ENCODE data around the gene ATXN10.

Gene ATXN10

DNA sequence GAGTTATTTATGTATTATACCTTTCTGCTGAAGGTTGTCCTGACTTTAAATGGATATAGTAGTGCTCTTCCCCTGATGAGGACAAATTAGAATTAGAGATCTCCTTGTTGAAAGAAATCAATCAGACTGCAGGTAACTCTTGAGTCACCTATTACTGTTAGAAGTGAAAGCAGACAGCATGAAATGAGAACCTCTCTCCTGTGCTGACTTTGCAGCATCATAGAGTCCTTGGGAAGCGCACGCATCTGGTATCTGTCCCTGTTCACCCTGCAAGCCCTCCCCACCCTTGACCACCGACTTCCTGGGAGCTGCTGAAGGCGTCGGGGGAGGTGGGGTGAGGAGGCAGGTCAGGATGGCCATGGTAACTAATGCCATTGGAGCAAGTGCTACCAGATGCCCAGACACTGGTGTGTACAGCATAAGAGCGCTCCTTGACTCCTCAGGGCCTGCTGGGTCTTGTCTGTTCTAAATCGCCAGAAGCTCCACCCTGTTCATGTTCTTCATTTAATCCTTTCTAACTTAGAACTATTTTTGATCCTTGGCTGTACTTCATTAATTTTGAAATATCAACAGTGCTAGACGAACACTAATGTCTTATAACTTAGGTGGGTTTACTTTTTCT is 161.4 kb downstream of the ATXN10 start:
- Histone ChIP-seq H3K27ac (ENCODE audit: low read length) (no peak overlapping the region), H3K4me1 (ENCODE audit: low read length) (no peaks in the 10 kb centered on the region)
- TF ChIP-seq, protein P1, sequence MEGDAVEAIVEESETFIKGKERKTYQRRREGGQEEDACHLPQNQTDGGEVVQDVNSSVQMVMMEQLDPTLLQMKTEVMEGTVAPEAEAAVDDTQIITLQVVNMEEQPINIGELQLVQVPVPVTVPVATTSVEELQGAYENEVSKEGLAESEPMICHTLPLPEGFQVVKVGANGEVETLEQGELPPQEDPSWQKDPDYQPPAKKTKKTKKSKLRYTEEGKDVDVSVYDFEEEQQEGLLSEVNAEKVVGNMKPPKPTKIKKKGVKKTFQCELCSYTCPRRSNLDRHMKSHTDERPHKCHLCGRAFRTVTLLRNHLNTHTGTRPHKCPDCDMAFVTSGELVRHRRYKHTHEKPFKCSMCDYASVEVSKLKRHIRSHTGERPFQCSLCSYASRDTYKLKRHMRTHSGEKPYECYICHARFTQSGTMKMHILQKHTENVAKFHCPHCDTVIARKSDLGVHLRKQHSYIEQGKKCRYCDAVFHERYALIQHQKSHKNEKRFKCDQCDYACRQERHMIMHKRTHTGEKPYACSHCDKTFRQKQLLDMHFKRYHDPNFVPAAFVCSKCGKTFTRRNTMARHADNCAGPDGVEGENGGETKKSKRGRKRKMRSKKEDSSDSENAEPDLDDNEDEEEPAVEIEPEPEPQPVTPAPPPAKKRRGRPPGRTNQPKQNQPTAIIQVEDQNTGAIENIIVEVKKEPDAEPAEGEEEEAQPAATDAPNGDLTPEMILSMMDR (IDR thresholded peaks at IDR 0.05; ENCODE audit: low read depth, low read length), result no peak
- TF ChIP-seq EZH2phosphoT487 (IDR thresholded peaks at IDR 0.05; ENCODE audit: low read depth), result no peak

DNA sequence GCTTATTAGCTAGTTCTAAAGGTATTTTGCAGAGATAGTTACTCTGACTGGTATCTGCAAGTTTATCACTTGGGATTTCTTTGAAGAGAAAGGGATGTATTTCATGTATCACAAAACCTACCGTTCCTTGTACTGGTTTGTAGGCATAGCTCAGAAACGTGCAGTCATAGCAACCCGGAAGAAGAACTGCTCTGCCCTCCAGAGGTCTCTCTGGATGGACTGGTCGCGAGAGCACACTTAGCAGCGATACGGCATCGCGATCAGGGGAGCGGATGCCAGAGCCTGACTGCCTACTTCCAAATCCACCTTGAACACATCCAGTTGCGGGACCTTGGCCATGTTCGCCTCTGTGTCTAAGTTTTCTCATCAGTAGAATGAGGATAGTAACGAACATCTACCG is 162.0 kb downstream of the ATXN10 start:
- no peak overlapping the region for H3K27ac ChIP-seq (ENCODE audit: low read length)

More for the DNA sequence above, 161.4 kb downstream of the ATXN10 start:
- H3K9me3 ChIP-seq (ENCODE audit: insufficient read depth, low read length), result no peaks in the 10 kb centered on the region
- H2AFZ ChIP-seq (ENCODE audit: low read depth, low read length), result no peak overlapping the region
- H3K4me3 ChIP-seq (ENCODE audit: low read length), result no peak overlapping the region
- H3K36me3 ChIP-seq (replicated peaks; ENCODE audit: low read depth, low read length), result no peaks in the 10 kb centered on the region
- H3K4me2 ChIP-seq (ENCODE audit: low read length), result no peak overlapping the region
- H3K9ac ChIP-seq (ENCODE audit: low read length), result no peak overlapping the region
- H3K79me2 ChIP-seq (ENCODE audit: low read length), result no peaks in the 10 kb centered on the region
- no peaks in the 10 kb centered on the region for H3K27me3 ChIP-seq (ENCODE audit: low read depth, low read length)
- no peaks in the 10 kb centered on the region for H4K20me1 ChIP-seq (ENCODE audit: insufficient read depth, low read length)

DNA sequence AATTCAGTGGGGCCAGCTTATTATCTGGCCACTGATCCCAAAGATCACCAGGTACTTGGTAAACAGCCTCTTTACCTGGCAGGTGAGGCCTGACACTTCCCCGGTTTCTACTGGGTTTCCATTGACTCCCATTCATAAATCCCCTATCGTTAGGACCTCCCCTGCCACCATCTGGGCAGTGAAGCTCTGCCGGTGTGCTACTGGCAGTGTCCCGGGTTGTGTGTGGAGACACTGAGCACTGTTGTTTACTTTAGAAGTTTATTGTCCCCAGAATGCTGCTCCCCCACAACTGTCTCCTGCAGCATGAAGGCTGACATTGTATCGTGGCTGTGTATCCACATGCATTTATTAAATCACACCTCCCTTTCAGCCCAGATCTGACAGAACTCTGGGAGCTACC is 162.6 kb downstream of the ATXN10 start:
- Histone ChIP-seq H3K4me3 (ENCODE audit: low read length) (no peak overlapping the region), H3K9ac (ENCODE audit: low read length) (no peak overlapping the region), H3K4me1 (ENCODE audit: low read length) (no peaks in the 10 kb centered on the region), H2AFZ (ENCODE audit: low read depth, low read length) (no peak overlapping the region), H4K20me1 (ENCODE audit: insufficient read depth, low read length) (no peaks in the 10 kb centered on the region), H3K27ac (ENCODE audit: low read length) (no peak overlapping the region), H3K9me3 (ENCODE audit: insufficient read depth, low read length) (no peaks in the 10 kb centered on the region), H3K36me3 (replicated peaks; ENCODE audit: low read depth, low read length) (no peaks in the 10 kb centered on the region), H3K27me3 (ENCODE audit: low read depth, low read length) (no peaks in the 10 kb centered on the region), H3K79me2 (ENCODE audit: low read length) (no peaks in the 10 kb centered on the region), H3K4me2 (ENCODE audit: low read length) (no peak overlapping the region)
- TF ChIP-seq, protein P1 (IDR thresholded peaks at IDR 0.05; ENCODE audit: low read depth, low read length), result no peak
- TF ChIP-seq EZH2phosphoT487 (IDR thresholded peaks at IDR 0.05; ENCODE audit: low read depth), result no peak

More for the DNA sequence above, 162.0 kb downstream of the ATXN10 start:
- Histone ChIP-seq H3K79me2 (ENCODE audit: low read length) (no peaks in the 10 kb centered on the region), H2AFZ (ENCODE audit: low read depth, low read length) (no peak overlapping the region), H3K9me3 (ENCODE audit: insufficient read depth, low read length) (no peaks in the 10 kb centered on the region), H3K4me2 (ENCODE audit: low read length) (no peak overlapping the region), H3K4me1 (ENCODE audit: low read length) (no peaks in the 10 kb centered on the region), H3K36me3 (replicated peaks; ENCODE audit: low read depth, low read length) (no peaks in the 10 kb centered on the region), H4K20me1 (ENCODE audit: insufficient read depth, low read length) (no peaks in the 10 kb centered on the region), H3K9ac (ENCODE audit: low read length) (no peak overlapping the region), H3K4me3 (ENCODE audit: low read length) (no peak overlapping the region), H3K27me3 (ENCODE audit: low read depth, low read length) (no peaks in the 10 kb centered on the region)
- TF ChIP-seq, protein P1 (IDR thresholded peaks at IDR 0.05; ENCODE audit: low read depth, low read length), result no peak
- no peak for TF ChIP-seq EZH2phosphoT487 (IDR thresholded peaks at IDR 0.05; ENCODE audit: low read depth)

- no peak overlapping the region for H3K9ac ChIP-seq (ENCODE audit: low read length)
- no peaks in the 10 kb centered on the region for H3K79me2 ChIP-seq (ENCODE audit: low read length)
- H3K4me3 ChIP-seq (ENCODE audit: low read length), result no peak overlapping the region
- no peaks in the 10 kb centered on the region for H3K9me3 ChIP-seq (ENCODE audit: insufficient read depth, low read length)
- TF ChIP-seq EZH2phosphoT487 (IDR thresholded peaks at IDR 0.05; ENCODE audit: low read depth), result no peak
- TF ChIP-seq, protein P1 (IDR thresholded peaks at IDR 0.05; ENCODE audit: low read depth, low read length), result no peak
- no peak overlapping the region for H3K4me2 ChIP-seq (ENCODE audit: low read length)
- no peaks in the 10 kb centered on the region for H3K4me1 ChIP-seq (ENCODE audit: low read length)
- no peaks in the 10 kb centered on the region for H4K20me1 ChIP-seq (ENCODE audit: insufficient read depth, low read length)
- H3K27ac ChIP-seq (ENCODE audit: low read length), result no peak overlapping the region
- peaks cover 3% of the 10 kb centered on the region for H3K36me3 ChIP-seq (replicated peaks; ENCODE audit: low read depth, low read length)
- H2AFZ ChIP-seq (ENCODE audit: low read depth, low read length), result no peak overlapping the region
- no peaks in the 10 kb centered on the region for H3K27me3 ChIP-seq (ENCODE audit: low read depth, low read length)
Measured at GRCh38 chr22:45834795-45835194, 163.2 kb downstream of the ATXN10 start.

All from OCI-LY3 (cell line).